GM18520 (cell line): Measurements from ENCODE around the gene ADORA1.

ENCODE experiments used
- ATAC-seq: cut with Tn5 transposase; IDR thresholded peaks from one replicate; pipeline ENCODE4 v1.9.1; 2021; ENCODE audit not compliant: unreplicated experiment

The ADORA1 gene

GRCh38 chr1:203207751-203208150, 80.2 kb downstream of the ADORA1 start:
- ATAC-seq: no peak

GRCh38 chr1:203208181-203208580, 80.7 kb downstream of the ADORA1 start:
- ATAC-seq: no peak

- no peak for ATAC-seq
These were observed 82.8 kb downstream of the ADORA1 start for GRCh38 chr1:203210350-203210749.

GRCh38 chr1:203210988-203211387, 83.5 kb downstream of the ADORA1 start:
- ATAC-seq: no peak

- ATAC-seq: no peak
These were observed 84.3 kb downstream of the ADORA1 start for GRCh38 chr1:203211812-203212211.

GRCh38 chr1:203213126-203213525, 85.6 kb downstream of the ADORA1 start:
- no peak for ATAC-seq

GRCh38 chr1:203214871-203215270, 87.3 kb downstream of the ADORA1 start:
- no peak for ATAC-seq

GRCh38 chr1:203215573-203215972, 88.0 kb downstream of the ADORA1 start:
- ATAC-seq: no peak

- no peak for ATAC-seq
These were observed 89.0 kb downstream of the ADORA1 start for GRCh38 chr1:203216274-203217138.
